ENCODE data around the gene KIAA0586.
"Not testable (repeated sequence)": the region's sequence is repeated elsewhere in the genome, so short reads cannot be mapped to it uniquely, and the experiment has no call there.

Gene KIAA0586

DNA sequence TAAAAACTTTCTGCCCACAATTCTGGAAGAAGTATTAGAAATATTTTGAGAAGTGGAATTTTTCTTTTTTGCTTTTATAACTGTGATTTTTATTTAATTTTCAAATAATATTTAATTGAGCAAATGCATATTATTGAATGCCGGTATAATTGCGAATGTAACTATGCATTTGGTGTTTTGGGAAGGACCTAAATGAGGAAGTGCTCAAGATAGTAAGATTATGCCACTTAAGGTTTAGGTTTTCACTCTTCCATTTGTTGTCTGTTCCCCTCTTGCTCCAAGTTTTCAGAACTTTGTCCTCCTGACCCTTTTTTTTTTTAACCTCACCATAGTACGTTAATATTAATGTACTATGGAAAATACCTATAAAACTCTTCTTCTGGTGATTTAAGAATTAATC, 85.8 kb downstream of the KIAA0586 start:
- DNase-seq (ENCODE audit: extremely low read depth, insufficient read length), result no peak
- Histone ChIP-seq H3K36me3 (ENCODE audit: control insufficient read depth, insufficient read depth, low read length) (no peaks in the 10 kb centered on the region), H3K27me3 (replicated peaks; ENCODE audit: control insufficient read depth, insufficient read depth, low read length) (no peaks in the 10 kb centered on the region), H3K4me3 (replicated peaks; ENCODE audit: low read depth, low read length) (no peak overlapping the region)
- TF ChIP-seq, protein P1, sequence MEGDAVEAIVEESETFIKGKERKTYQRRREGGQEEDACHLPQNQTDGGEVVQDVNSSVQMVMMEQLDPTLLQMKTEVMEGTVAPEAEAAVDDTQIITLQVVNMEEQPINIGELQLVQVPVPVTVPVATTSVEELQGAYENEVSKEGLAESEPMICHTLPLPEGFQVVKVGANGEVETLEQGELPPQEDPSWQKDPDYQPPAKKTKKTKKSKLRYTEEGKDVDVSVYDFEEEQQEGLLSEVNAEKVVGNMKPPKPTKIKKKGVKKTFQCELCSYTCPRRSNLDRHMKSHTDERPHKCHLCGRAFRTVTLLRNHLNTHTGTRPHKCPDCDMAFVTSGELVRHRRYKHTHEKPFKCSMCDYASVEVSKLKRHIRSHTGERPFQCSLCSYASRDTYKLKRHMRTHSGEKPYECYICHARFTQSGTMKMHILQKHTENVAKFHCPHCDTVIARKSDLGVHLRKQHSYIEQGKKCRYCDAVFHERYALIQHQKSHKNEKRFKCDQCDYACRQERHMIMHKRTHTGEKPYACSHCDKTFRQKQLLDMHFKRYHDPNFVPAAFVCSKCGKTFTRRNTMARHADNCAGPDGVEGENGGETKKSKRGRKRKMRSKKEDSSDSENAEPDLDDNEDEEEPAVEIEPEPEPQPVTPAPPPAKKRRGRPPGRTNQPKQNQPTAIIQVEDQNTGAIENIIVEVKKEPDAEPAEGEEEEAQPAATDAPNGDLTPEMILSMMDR (IDR thresholded peaks at IDR 0.05; ENCODE audit: insufficient read depth, low read length, poor library complexity, severe bottlenecking), result no peak

DNA sequence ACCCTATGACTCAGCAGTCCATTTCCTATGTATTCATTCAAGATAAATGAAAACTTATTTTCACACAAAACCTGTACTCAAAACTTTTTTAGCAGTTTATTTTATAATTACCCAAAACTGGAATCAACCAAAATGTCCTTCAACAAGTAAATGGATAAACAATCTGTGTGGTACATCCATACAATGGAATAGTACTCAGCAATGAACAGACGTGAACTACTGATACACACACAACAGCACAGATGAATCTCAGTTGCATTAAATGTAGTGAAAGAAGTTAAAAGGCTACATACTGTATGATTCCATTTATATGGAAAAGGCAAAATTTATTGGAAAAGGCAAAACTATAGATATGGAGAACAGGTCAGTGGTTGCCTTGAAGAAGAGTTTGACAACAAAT, 90.1 kb downstream of the KIAA0586 start:
- Histone ChIP-seq H3K27me3 (replicated peaks; ENCODE audit: control insufficient read depth, insufficient read depth, low read length) (no peaks in the 10 kb centered on the region), H3K4me3 (replicated peaks; ENCODE audit: low read depth, low read length) (no peak overlapping the region), H3K36me3 (ENCODE audit: control insufficient read depth, insufficient read depth, low read length) (peaks cover 3% of the 10 kb centered on the region; the same call in 1 of the 2 replicates)
- TF ChIP-seq, protein P1 (IDR thresholded peaks at IDR 0.05; ENCODE audit: insufficient read depth, low read length, poor library complexity, severe bottlenecking), result no peak
- DNase-seq (ENCODE audit: extremely low read depth, insufficient read length), result no peak

DNA sequence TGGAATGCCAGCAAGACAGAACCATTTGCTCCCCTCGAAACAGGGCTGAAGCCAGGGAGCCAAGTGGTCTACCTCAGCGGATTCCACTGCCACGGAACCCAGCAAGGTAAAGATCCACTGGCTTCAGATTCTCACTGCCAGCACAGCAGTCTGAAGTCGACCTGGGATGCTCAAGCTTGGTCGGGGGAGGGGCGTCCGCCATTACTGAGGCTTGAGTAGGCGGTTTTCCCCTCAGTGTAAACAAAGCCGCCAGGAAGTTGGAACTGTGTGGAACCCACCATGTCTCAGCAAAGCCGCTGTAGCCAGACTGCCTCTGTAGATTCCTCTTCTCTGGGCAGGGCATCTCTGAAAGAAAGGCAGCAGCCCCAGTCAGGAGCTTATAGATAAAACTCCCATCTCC, 98.2 kb downstream of the KIAA0586 start:
- H3K4me3 ChIP-seq (replicated peaks; ENCODE audit: low read depth, low read length); DNase-seq (ENCODE audit: extremely low read depth, insufficient read length); H3K27me3 ChIP-seq (replicated peaks; ENCODE audit: control insufficient read depth, insufficient read depth, low read length); H3K36me3 ChIP-seq (ENCODE audit: control insufficient read depth, insufficient read depth, low read length): not testable (repeated sequence)

DNA sequence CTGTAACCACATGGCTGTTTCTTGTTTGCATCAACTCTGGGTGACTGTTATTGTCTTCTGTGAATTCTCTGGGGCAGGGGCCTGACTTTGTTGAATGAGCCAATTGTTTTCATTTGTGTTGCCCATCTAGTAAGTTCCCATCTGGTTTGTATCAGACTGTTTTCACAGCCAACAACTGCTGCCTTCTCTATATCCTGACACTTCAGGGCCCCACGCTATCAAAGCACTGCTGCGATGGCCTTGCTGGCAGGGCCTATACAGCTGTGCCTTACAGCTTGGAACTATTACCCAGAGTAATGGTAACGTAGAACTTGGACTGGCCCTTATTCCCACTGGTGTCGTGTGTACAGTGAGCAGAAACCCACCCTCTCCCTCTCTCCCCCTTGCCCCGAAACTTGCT, 105.9 kb downstream of the KIAA0586 start:
- TF ChIP-seq, protein P1 (IDR thresholded peaks at IDR 0.05; ENCODE audit: insufficient read depth, low read length, poor library complexity, severe bottlenecking), result no peak
- H3K36me3 ChIP-seq (ENCODE audit: control insufficient read depth, insufficient read depth, low read length), result no peaks in the 10 kb centered on the region
- no peak for DNase-seq (ENCODE audit: extremely low read depth, insufficient read length)
- no peaks in the 10 kb centered on the region for H3K27me3 ChIP-seq (replicated peaks; ENCODE audit: control insufficient read depth, insufficient read depth, low read length)
- H3K4me3 ChIP-seq (replicated peaks; ENCODE audit: low read depth, low read length), result no peak overlapping the region

DNA sequence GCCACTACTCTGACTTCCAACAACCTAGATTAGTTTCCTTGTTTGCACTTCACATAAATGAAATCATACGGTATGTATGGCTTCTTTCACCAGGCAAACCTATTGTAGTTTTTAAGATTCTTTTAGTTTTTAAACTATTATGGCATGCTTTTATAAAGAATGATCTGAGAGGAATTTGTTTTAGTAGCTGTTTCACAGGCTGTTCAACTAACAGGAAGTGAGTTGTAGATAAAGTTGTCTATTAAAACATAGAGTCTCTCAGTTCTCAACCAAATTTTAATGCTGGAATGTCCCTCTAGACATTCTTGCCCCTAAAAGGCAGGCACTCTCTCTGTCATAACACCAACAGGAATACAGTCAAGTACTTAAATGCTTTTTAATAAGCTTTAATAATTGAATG, 107.5 kb downstream of the KIAA0586 start:
- no peaks in the 10 kb centered on the region for H3K36me3 ChIP-seq (ENCODE audit: control insufficient read depth, insufficient read depth, low read length)
- no peaks in the 10 kb centered on the region for H3K27me3 ChIP-seq (replicated peaks; ENCODE audit: control insufficient read depth, insufficient read depth, low read length)
- no peak overlapping the region for H3K4me3 ChIP-seq (replicated peaks; ENCODE audit: low read depth, low read length)
- no peak for DNase-seq (ENCODE audit: extremely low read depth, insufficient read length)
- TF ChIP-seq, protein P1 (IDR thresholded peaks at IDR 0.05; ENCODE audit: insufficient read depth, low read length, poor library complexity, severe bottlenecking), result no peak

DNA sequence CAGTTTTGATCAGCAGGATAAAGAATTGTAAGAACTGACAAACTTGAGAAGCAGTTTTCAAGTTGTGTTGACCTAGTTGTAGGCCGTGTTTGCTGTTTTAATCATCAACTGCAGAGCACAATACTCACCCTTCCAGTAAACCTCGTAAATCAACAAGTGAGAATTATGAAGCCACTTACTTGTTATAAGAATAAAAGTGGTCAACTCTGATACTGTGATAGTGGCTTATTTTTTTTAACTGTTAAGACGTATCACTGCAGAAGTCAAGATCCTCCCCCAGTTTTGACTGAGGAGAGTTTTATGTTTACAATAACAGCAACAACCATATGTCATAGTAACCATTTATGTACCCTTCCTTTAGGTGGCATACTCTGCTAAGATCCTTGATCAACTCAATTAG, 109.5 kb downstream of the KIAA0586 start:
- TF ChIP-seq, protein P1 (IDR thresholded peaks at IDR 0.05; ENCODE audit: insufficient read depth, low read length, poor library complexity, severe bottlenecking), result no peak
- no peak for DNase-seq (ENCODE audit: extremely low read depth, insufficient read length)
- Histone ChIP-seq H3K27me3 (replicated peaks; ENCODE audit: control insufficient read depth, insufficient read depth, low read length) (no peaks in the 10 kb centered on the region), H3K4me3 (replicated peaks; ENCODE audit: low read depth, low read length) (no peak overlapping the region), H3K36me3 (ENCODE audit: control insufficient read depth, insufficient read depth, low read length) (no peaks in the 10 kb centered on the region)

Data from GM06990 (cell line).